NCI-H82 treated with DMSO at 0.1 percent for 48 hours (cell line): ENCODE data around the gene TIGD4.

Source experiments
- DNase-seq: peaks from one replicate; lab custom pipeline; 2025; ENCODE audit not compliant: unreplicated experiment; lab: John Stamatoyannopoulos, UW

TIGD4 gene

DNA sequence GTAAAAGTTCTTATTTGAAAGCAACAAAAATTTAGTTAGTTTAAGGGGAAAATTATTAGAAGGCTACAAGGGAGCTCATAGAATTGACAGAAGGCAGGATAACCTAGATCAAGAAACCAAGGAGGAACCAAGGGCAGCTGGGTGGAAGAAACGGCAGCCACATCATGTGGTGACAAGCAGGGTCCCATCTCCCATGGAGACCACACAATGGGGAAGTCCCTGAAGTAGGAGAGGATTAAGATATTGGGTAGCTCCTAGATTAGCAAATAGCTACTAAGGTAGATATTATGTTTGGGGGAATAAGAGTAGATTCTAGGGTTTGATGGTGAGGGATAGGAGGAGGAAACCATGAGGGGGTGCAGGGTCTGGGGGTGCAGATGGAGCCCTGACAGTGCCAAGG, 51.7 kb downstream of the TIGD4 start:
- DNase-seq = no peak

DNA sequence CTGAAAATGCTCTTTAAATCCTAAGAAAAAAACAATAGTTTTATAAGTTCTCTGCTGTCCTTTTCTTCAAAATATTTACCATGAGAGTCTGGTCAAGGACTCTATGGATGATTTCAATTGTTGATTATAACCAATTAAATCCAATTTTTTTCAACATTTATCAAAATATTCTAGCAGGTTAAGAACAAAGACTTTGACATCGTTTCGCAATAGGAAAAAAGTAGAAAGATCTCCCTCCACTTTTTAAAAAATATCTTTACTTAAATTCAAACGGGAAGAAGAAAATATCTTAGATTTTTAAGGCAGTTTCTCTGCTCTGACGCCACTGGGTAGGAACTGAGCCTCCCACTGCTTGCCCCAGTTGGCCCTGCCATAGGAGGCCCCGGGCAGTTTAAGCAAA, 55.0 kb downstream of the TIGD4 start:
- no peak for DNase-seq

DNA sequence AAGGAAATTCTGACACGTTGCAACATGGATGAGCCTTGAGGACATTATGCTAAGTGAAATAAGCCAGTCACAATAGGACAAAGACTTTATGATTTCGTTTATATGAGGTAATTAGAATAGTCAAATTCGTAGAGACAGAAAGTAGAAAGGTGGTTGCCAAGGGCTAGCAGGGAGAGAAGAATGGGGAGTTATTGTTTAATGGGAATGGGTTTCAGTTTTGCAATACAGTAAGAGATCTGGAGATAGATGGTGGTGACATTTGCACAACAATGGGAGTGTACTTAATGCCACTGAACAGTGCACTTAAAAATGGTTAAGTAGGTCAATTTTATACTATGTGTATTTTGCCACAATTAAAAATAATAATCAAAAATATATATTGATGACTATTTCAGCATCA, 56.3 kb downstream of the TIGD4 start:
- DNase-seq = no peak

DNA sequence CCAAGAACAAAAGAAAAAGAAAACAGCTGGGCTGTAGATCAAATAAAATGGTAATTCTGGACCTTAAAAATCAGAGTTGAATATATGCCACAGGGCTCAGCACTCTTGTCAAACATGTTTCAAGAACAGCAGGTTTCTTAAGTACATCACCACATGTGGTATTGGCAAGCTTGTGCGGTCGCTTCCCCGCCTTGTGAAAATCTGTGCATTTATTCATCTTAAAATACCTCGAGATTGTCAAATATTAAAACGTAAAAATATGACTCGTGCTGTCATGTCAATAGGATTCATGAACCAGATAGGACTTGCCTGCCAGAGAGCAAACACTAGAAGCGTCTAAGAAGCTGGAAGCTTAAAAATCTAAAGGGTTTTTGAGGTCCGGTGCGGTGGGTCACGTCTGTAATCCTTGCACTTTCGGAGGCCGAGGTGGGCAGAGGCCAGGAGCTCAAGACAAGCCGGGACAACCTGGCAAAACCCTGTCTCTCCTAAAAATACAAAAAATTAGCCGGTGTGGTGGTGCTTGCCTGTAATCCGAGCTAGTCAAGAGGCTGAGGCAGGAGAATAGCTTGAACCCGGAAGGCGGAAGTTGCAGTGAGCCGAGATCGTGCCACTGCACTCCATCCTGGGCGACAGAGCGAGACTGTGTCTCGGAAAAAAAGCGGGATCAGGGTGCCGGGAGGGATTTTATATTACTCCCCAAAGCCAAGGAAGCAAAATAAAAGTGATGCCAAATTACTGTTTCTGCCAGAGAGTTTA, 59.6 kb downstream of the TIGD4 start:
- DNase-seq = no peak
